Hair follicle dermal papilla cell (primary cell): ENCODE measurements around the gene ZBTB37. TPM values are rescaled to one million over a fixed set of nuclear protein-coding genes. Genes with fewer than 3 reads are reported as not detected.

Experiments used
- small RNA-seq: library from RNA; depleted of rRNA; stranded (forward); fragments of <200 nt; gene quantifications from one replicate; pipeline ENCODE3, GENCODE V24; 2012
- total RNA-seq: library from RNA; depleted of rRNA; stranded (reverse); fragments of >200 nt; gene quantifications from 2 replicates; pipeline ENCODE4 v1.2.3, GENCODE V29; 2012

The ZBTB37 gene
- total RNA-seq = 12.0 and 12.6 TPM in 2 replicates

GRCh38 chr1:173868266-173869020 lies at the start of gene ZBTB37:
Gene ZBTB37, plus strand, starts transcription at chr1:173868380. Its CDS starts 1,846 bp downstream, at chr1:173870226.

GRCh38 chr1:173824315-173825081 lies 43.7 kb upstream of the ZBTB37 start, which contains the start of the genes CENPL and DARS2:
Gene CENPL, minus strand, starts transcription at chr1:173824883. Its CDS starts 13,584 bp downstream, at chr1:173811299.
Gene DARS2, plus strand, starts transcription at chr1:173824673. Its CDS starts 557 bp downstream, at chr1:173825230.

GRCh38 chr1:173867753-173868265 lies 371 bp upstream of the ZBTB37 start, which contains the start of gene GAS5:
Gene GAS5, minus strand, starts transcription at chr1:173867989.

GRCh38 chr1:173917149-173917548 lies 49.0 kb downstream of the ZBTB37 start, which contains the start of gene SERPINC1:
Gene SERPINC1, minus strand, starts transcription at chr1:173917327. Its CDS starts 68 bp downstream, at chr1:173917259.

Small RNA genes lying within 50 kb of the gene (small RNA-seq; reads per million reads assigned to genes)
- not detected for gene RNA5SP67

Other genes starting within 250 kb of the ZBTB37 start
- gene TEX50, start 233.0 kb upstream of the ZBTB37 start, total RNA-seq = not detected in 2 replicates
- gene ANKRD45, start 198.5 kb upstream of the ZBTB37 start, total RNA-seq = 0.16 and 0.36 TPM in 2 replicates
- 29.3 and 36.8 TPM in 2 replicates for gene KLHL20, start 153.4 kb upstream of the ZBTB37 start, total RNA-seq
- 16.9 and 20.0 TPM in 2 replicates for gene DARS2, start 43.7 kb upstream of the ZBTB37 start, total RNA-seq
- 7.8 and 8.5 TPM in 2 replicates for gene CENPL, start 43.5 kb upstream of the ZBTB37 start, total RNA-seq
- gene GAS5, start 391 bp upstream of the ZBTB37 start, total RNA-seq = 194 and 228 TPM in 2 replicates
- not detected in 2 replicates for gene SERPINC1, start 48.9 kb downstream of the ZBTB37 start, total RNA-seq
- gene RC3H1, start 154.0 kb downstream of the ZBTB37 start, total RNA-seq = 36.4 and 39.3 TPM in 2 replicates